OCI-LY1 (cell line): ENCODE data around the gene MAFB.

Experiments used
- H2AFZ ChIP-seq: fragments of 200-600 bp; sonication (generic), shearing (Covaris generic); 2 replicates; pipeline ENCODE4 v1.6.0; 2014; ENCODE audit warnings: antibody characterized with exemption, mild to moderate bottlenecking, low read length
- H3F3A ChIP-seq: fragments of 200-600 bp; sonication (generic), shearing (Covaris generic); 2 replicates; pipeline ENCODE4 v1.6.0; 2014; ENCODE audit warnings: mild to moderate bottlenecking, antibody characterized with exemption, low read length, moderate library complexity; ENCODE audit not compliant: insufficient read depth
- H3K27ac ChIP-seq: fragments of 200-600 bp; sonication (generic); 2 replicates; pipeline ENCODE4 v1.5.1; 2014; ENCODE audit warnings: low read length, mixed run types, mild to moderate bottlenecking, low read depth; ENCODE audit not compliant: poor library complexity, severe bottlenecking
- H3K27me3 ChIP-seq: fragments of 200-600 bp; sonication (generic); 2 replicates; pipeline ENCODE4 v1.6.0; 2014; ENCODE audit warnings: antibody characterized with exemption, mild to moderate bottlenecking, low read length, moderate library complexity; ENCODE audit not compliant: insufficient read depth
- H3K36me3 ChIP-seq: fragments of 200-600 bp; sonication (generic); 2 replicates; pipeline ENCODE4 v1.6.1; 2014; ENCODE audit warnings: mild to moderate bottlenecking, antibody characterized with exemption, low read length, moderate library complexity, mixed read lengths; ENCODE audit not compliant: insufficient read depth
- H3K4me1 ChIP-seq: fragments of 200-600 bp; sonication (generic); 2 replicates; pipeline ENCODE4 v1.5.1; 2014; ENCODE audit warnings: mild to moderate bottlenecking, low read length, moderate library complexity; ENCODE audit not compliant: insufficient read depth, severe bottlenecking
- H3K4me2 ChIP-seq: fragments of 200-600 bp; sonication (generic), shearing (Covaris generic); 2 replicates; pipeline ENCODE4 v1.6.1; 2014; ENCODE audit warnings: low read length
- H3K4me3 ChIP-seq: fragments of 200-600 bp; sonication (generic); 2 replicates; pipeline ENCODE4 v1.5.1; 2014; ENCODE audit warnings: low read length, low read depth, mild to moderate bottlenecking, mixed read lengths; ENCODE audit not compliant: poor library complexity, severe bottlenecking
- H3K79me2 ChIP-seq: fragments of 200-600 bp; shearing (Covaris generic); 2 replicates; pipeline ENCODE4 v1.6.1; 2016; ENCODE audit warnings: mixed run types, low read length, mixed read lengths; ENCODE audit not compliant: insufficient read depth
- H3K9ac ChIP-seq: fragments of 200-600 bp; sonication (generic), shearing (Covaris generic); 2 replicates; pipeline ENCODE4 v1.6.1; 2014; ENCODE audit warnings: mild to moderate bottlenecking, low read length, mixed read lengths
- H3K9me2 ChIP-seq: fragments of 200-600 bp; sonication (generic), shearing (Covaris generic); 2 replicates; pipeline ENCODE4 v1.6.1; 2014; ENCODE audit warnings: low read depth, mild to moderate bottlenecking, low read length, mixed read lengths
- H3K9me3 ChIP-seq: fragments of 200-600 bp; shearing (Covaris generic); 2 replicates; pipeline ENCODE4 v1.6.1; 2014; ENCODE audit warnings: low read length, mixed read lengths
- H4K20me1 ChIP-seq: fragments of 200-600 bp; sonication (generic), shearing (Covaris generic); 2 replicates; pipeline ENCODE4 v1.6.0; 2016; ENCODE audit warnings: mild to moderate bottlenecking, low read length; ENCODE audit not compliant: insufficient read depth
- CTCF ChIP-seq: fragments of 200-600 bp; sonication (generic), shearing (Covaris generic); IDR thresholded peaks from 2 replicates; pipeline ENCODE4 v1.5.1; 2017; ENCODE audit warnings: mild to moderate bottlenecking, antibody characterized with exemption, low read length, moderate library complexity, mixed read lengths
- EZH2 ChIP-seq: fragments of 200-600 bp; sonication (generic), shearing (Covaris generic); IDR thresholded peaks from 2 replicates; pipeline ENCODE4 v1.8.0; 2017; ENCODE audit warnings: borderline replicate concordance, mixed run types, mild to moderate bottlenecking, antibody characterized with exemption, low read length, moderate library complexity, mixed read lengths

The MAFB gene

GRCh38 chr20:40718982-40719729, 30.1 kb upstream of the MAFB start:
- no peak overlapping the region for H3K4me2 ChIP-seq
- no peaks in the 10 kb centered on the region for H3F3A ChIP-seq
- no peaks in the 10 kb centered on the region for H3K79me2 ChIP-seq
- no peak overlapping the region for H3K27ac ChIP-seq
- H2AFZ ChIP-seq, result no peak overlapping the region
- H3K27me3 ChIP-seq, result peaks cover 6% of the 10 kb centered on the region; the same call in 1 of the 2 replicates
- TF ChIP-seq CTCF, result no peak
- TF ChIP-seq EZH2, result no peak
- no peak overlapping the region for H3K9ac ChIP-seq
- no peaks in the 10 kb centered on the region for H3K4me1 ChIP-seq
- no peaks in the 10 kb centered on the region for H3K9me3 ChIP-seq
- H3K9me2 ChIP-seq, result no peaks in the 10 kb centered on the region
- no peak overlapping the region for H3K4me3 ChIP-seq
- no peaks in the 10 kb centered on the region for H4K20me1 ChIP-seq
- no peaks in the 10 kb centered on the region for H3K36me3 ChIP-seq

GRCh38 chr20:40718214-40718977, 29.4 kb upstream of the MAFB start:
- no peaks in the 10 kb centered on the region for H4K20me1 ChIP-seq
- no peak overlapping the region for H3K27ac ChIP-seq
- H3K9ac ChIP-seq, result no peak overlapping the region
- H3K4me1 ChIP-seq, result no peaks in the 10 kb centered on the region
- no peak overlapping the region for H2AFZ ChIP-seq
- H3K9me2 ChIP-seq, result no peaks in the 10 kb centered on the region
- no peak overlapping the region for H3K4me2 ChIP-seq
- no peaks in the 10 kb centered on the region for H3K79me2 ChIP-seq
- no peak overlapping the region for H3K4me3 ChIP-seq
- H3K27me3 ChIP-seq, result peaks cover 6% of the 10 kb centered on the region; the same call in 1 of the 2 replicates
- H3K9me3 ChIP-seq, result no peaks in the 10 kb centered on the region
- no peaks in the 10 kb centered on the region for H3F3A ChIP-seq
- TF ChIP-seq CTCF (no peak), EZH2 (no peak)
- no peaks in the 10 kb centered on the region for H3K36me3 ChIP-seq

- Histone ChIP-seq H3K36me3 (no peaks in the 10 kb centered on the region), H3K4me3 (no peak overlapping the region), H3K27ac (no peak overlapping the region), H3K4me1 (no peaks in the 10 kb centered on the region), H3K9ac (no peak overlapping the region), H4K20me1 (no peaks in the 10 kb centered on the region), H3K9me2 (no peaks in the 10 kb centered on the region), H3K4me2 (no peak overlapping the region), H3K27me3 (peaks cover 6% of the 10 kb centered on the region; the same call in 1 of the 2 replicates), H3K9me3 (no peaks in the 10 kb centered on the region), H3K79me2 (no peaks in the 10 kb centered on the region), H3F3A (no peaks in the 10 kb centered on the region), H2AFZ (no peak overlapping the region)
- TF ChIP-seq CTCF, result no peak
- TF ChIP-seq EZH2, result no peak
Observed at GRCh38 chr20:40717343-40717865, 28.4 kb upstream of the MAFB start.
